ENCODE measurements around the gene VAV2.

DNA sequence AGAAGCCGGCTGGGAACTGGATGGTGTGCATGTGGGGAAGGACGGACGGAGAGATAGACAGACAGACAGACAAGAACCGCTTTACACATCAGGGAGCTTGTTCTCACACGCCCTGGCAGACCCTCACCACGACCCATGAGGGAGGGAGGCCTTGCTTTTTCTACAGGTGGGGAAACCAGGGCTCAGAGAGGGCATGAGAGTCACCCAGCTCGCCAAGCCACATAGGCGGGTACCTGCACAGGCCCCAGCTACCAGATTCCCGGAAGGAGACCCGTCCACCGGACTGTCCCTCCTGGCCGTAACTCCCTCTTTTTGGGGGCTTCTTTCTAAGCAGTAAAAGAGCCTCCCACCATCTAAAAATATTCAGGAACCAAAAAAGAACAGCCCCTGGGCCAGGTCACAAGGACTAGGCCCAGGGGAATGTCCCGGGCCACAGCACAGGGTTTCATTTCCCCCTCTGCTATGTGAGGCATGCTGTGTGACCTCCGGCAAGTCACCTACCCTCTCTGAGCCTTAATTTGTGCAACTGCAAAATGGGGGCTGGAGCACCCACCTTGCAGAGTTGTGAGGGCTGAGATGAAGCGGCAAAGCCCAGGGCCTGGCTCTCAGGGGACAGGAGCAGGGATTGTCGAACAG lies 169.6 kb downstream of the VAV2 start:
- TF ChIP-seq, protein P1, sequence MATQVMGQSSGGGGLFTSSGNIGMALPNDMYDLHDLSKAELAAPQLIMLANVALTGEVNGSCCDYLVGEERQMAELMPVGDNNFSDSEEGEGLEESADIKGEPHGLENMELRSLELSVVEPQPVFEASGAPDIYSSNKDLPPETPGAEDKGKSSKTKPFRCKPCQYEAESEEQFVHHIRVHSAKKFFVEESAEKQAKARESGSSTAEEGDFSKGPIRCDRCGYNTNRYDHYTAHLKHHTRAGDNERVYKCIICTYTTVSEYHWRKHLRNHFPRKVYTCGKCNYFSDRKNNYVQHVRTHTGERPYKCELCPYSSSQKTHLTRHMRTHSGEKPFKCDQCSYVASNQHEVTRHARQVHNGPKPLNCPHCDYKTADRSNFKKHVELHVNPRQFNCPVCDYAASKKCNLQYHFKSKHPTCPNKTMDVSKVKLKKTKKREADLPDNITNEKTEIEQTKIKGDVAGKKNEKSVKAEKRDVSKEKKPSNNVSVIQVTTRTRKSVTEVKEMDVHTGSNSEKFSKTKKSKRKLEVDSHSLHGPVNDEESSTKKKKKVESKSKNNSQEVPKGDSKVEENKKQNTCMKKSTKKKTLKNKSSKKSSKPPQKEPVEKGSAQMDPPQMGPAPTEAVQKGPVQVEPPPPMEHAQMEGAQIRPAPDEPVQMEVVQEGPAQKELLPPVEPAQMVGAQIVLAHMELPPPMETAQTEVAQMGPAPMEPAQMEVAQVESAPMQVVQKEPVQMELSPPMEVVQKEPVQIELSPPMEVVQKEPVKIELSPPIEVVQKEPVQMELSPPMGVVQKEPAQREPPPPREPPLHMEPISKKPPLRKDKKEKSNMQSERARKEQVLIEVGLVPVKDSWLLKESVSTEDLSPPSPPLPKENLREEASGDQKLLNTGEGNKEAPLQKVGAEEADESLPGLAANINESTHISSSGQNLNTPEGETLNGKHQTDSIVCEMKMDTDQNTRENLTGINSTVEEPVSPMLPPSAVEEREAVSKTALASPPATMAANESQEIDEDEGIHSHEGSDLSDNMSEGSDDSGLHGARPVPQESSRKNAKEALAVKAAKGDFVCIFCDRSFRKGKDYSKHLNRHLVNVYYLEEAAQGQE (IDR thresholded peaks at IDR 0.05; ENCODE audit: low read depth): no peak
- TF ChIP-seq EGR1 (IDR thresholded peaks at IDR 0.05) (no peak), EP300 (IDR thresholded peaks at IDR 0.05; ENCODE audit: borderline replicate concordance) (no peak), CEBPB (IDR thresholded peaks at IDR 0.05) (no peak), TAF1 (IDR thresholded peaks at IDR 0.05; ENCODE audit: low read depth) (no peak), CREB1 (IDR thresholded peaks at IDR 0.05; ENCODE audit: low read depth) (no peak), YY1 (IDR thresholded peaks at IDR 0.05; ENCODE audit: low read depth) (no peak), RAD21 (IDR thresholded peaks at IDR 0.05; ENCODE audit: low read depth) (no peak), TCF12 (IDR thresholded peaks at IDR 0.05; ENCODE audit: low read depth) (no peak), FOXM1 (IDR thresholded peaks at IDR 0.05; ENCODE audit: borderline replicate concordance, low read depth) (no peak)
- TF ChIP-seq, protein P2, sequence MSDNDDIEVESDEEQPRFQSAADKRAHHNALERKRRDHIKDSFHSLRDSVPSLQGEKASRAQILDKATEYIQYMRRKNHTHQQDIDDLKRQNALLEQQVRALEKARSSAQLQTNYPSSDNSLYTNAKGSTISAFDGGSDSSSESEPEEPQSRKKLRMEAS (IDR thresholded peaks at IDR 0.05): no peak
- TF ChIP-seq, protein P3, sequence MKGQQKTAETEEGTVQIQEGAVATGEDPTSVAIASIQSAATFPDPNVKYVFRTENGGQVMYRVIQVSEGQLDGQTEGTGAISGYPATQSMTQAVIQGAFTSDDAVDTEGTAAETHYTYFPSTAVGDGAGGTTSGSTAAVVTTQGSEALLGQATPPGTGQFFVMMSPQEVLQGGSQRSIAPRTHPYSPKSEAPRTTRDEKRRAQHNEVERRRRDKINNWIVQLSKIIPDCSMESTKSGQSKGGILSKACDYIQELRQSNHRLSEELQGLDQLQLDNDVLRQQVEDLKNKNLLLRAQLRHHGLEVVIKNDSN (IDR thresholded peaks at IDR 0.05): no peak
